Activated CD4-positive, alpha-beta T cell treated with anti-CD3 and anti-CD28 coated beads, Interleukin-2, amount 50 U/mL, for 24 hours (primary cell): ENCODE results near the gene MYRFL.
"Not testable (repeated sequence)": the region's sequence is repeated elsewhere in the genome, so short reads cannot be mapped to it uniquely, and the experiment has no call there.

Source experiments
- DNase-seq, 2 donors: peaks; one replicate each; pipeline ENCODE4 v3.0.0-alpha.2; 2020; ENCODE audit warnings: low read depth in 1 of 2, low spot score in 1 of 2

Gene MYRFL

GRCh38 chr12:69824966-69825560, at the start of gene MYRFL:
TSS of gene MYRFL (plus strand) at chr12:69825227. CDS start at chr12:69825518, 291 bp downstream.
- no peak for DNase-seq

- DNase-seq: no peak
Observed at GRCh38 chr12:69779928-69780327, 45.1 kb upstream of the MYRFL start.

- DNase-seq: no peak
Observed at GRCh38 chr12:69783365-69783764, 41.7 kb upstream of the MYRFL start.

GRCh38 chr12:69789351-69789750, 35.7 kb upstream of the MYRFL start:
- no peak for DNase-seq

- DNase-seq: no peak
Observed at GRCh38 chr12:69792533-69792932, 32.5 kb upstream of the MYRFL start.

GRCh38 chr12:69807101-69807897, 17.7 kb upstream of the MYRFL start:
- DNase-seq: not testable (repeated sequence)

- DNase-seq: no peak
Observed at GRCh38 chr12:69810870-69811498, 14.0 kb upstream of the MYRFL start.

GRCh38 chr12:69816082-69816481, 8.9 kb upstream of the MYRFL start:
- DNase-seq: no peak

- DNase-seq: no peak
Observed at GRCh38 chr12:69821032-69821455, 4.0 kb upstream of the MYRFL start.

- no peak for DNase-seq
Observed at GRCh38 chr12:69821456-69822159, 3.4 kb upstream of the MYRFL start.

GRCh38 chr12:69822201-69822860, 2.7 kb upstream of the MYRFL start:
- no peak for DNase-seq

- no peak for DNase-seq
Observed at GRCh38 chr12:69824028-69824427, 999 bp upstream of the MYRFL start.

GRCh38 chr12:69828897-69829296, 3.9 kb downstream of the MYRFL start:
- DNase-seq: no peak

- no peak for DNase-seq
Observed at GRCh38 chr12:69833696-69834095, 8.7 kb downstream of the MYRFL start.

GRCh38 chr12:69834147-69834546, 9.1 kb downstream of the MYRFL start:
- no peak for DNase-seq

- DNase-seq: no peak
Observed at GRCh38 chr12:69834576-69834975, 9.5 kb downstream of the MYRFL start.

GRCh38 chr12:69835081-69835480, 10.1 kb downstream of the MYRFL start:
- no peak for DNase-seq

- DNase-seq: no peak
Observed at GRCh38 chr12:69836015-69836414, 11.0 kb downstream of the MYRFL start.

GRCh38 chr12:69837191-69837590, 12.2 kb downstream of the MYRFL start:
- DNase-seq: no peak

GRCh38 chr12:69837657-69838415, 12.8 kb downstream of the MYRFL start:
- no peak for DNase-seq
